Pancreas (tissue), 10 donors: Measurements from ENCODE around the gene PROZ. TPM values are rescaled to one million over a fixed set of nuclear protein-coding genes. Genes with fewer than 3 reads are reported as not detected.

Experiments
- ATAC-seq, 4 donors: fragments of 200-7000 bp; cut with Tn5 transposase; one replicate each; pipeline versions ENCODE4 v1.8.0 to v1.9.1; 2020; ENCODE audit warnings: mild to moderate bottlenecking in 4 of 4, moderate library complexity in 4 of 4
- DNase-seq, 6 donors: peaks; one replicate each; pipeline ENCODE4 v3.0.0-alpha.2; 2020
- FAIRE-seq: peaks from 2 replicates; lab custom pipeline; 2012; peaks lifted over from hg19 to GRCh38; lab: Jason Lieb, UNC
- H3K27ac ChIP-seq, 4 donors: fragments of 200-600 bp; sonication (generic); 1 replicate in 3 of 4; 2 replicates in 1 of 4; pipeline versions ENCODE4 v1.5.0 to v1.8.0; 2020
- H3K27me3 ChIP-seq, 4 donors: fragments of 200-600 bp; one replicate each; pipeline ENCODE4 v1.8.0; 2021
- H3K36me3 ChIP-seq, 3 donors: fragments of 200-600 bp; sonication (generic) in 1 of 3; one replicate each; pipeline versions ENCODE4 v1.5.0 to v1.8.0; 2020 to 2021
- H3K4me1 ChIP-seq, 3 donors: fragments of 200-600 bp; one replicate each; pipeline ENCODE4 v1.8.0; 2021
- H3K4me3 ChIP-seq, 4 donors: fragments of 200-600 bp; sonication (generic) in 2 of 4; one replicate each; pipeline versions ENCODE4 v1.5.0 to v1.8.0; 2020 to 2021
- H3K9me3 ChIP-seq, 4 donors: fragments of 200-600 bp; one replicate each; pipeline ENCODE4 v1.8.0; 2021
- WGBS, 2 donors: extraction: QIAGEN DNeasy Blood & Tissue Kit; methylation state at CpG; one replicate each; pipeline ENCODE4 v1.1.7; 2013; 5-methylcytosine and 5-hydroxymethylcytosine counted together
- intact Hi-C, 3 donors: fragments of 100-400 bp; cut with DNase I; formaldehyde crosslinking; loops; one replicate each; pipeline versions ENCODE4 v1.11.1 to v1.14.2; 2022
- polyA plus RNA-seq, 2 donors: library from polyadenylated mRNA; stranded (reverse); fragments of 200-250 nt; gene quantifications; one replicate each; pipeline ENCODE4 v1.2.3, GENCODE V29; 2013
- total RNA-seq, 6 donors: library from RNA; stranded (reverse); fragmentation: NEBNext Ultra II Directional in 4 of 6; extraction: Animal tissue kit (Norgen Biotek cat#: 25700) in 4 of 6; gene quantifications; one replicate each; pipeline versions ENCODE4 v1.2.1 to v1.2.4, GENCODE V29; 2021 to 2023
- TF ChIP-seq, protein P1 (sequence below), 4 donors: fragments of 200-600 bp; sonication (generic) in 3 of 4; IDR thresholded peaks; one replicate each; pipeline versions ENCODE4 v1.5.0 to v1.8.0; 2021; ENCODE audit warnings: antibody characterized with exemption in 4 of 4
- donor health status: healthy with polysubstance abuse.
- donor health status: DM: no; HTN: no; CAD: no; lungs with moderate emphysema.
- donor health status: DM: no; HTN: no; CAD: no.
- donor health status: control.
- donor health status: control.
- donor health status: Bipolar disorder and iron deficiency.
- donor health status: DM: yes; HTN: yes; CAD: no.
- donor health status: DM: no; HTN: no; CAD: no.
- donor health status: DM: no; HTN: no; CAD: no.
- donor health status: DM: yes; HTN: yes; CAD: no.

The PROZ gene
- total and polyA plus RNA-seq, 8 donors: 0.05 TPM; not detected in 7

DNA sequence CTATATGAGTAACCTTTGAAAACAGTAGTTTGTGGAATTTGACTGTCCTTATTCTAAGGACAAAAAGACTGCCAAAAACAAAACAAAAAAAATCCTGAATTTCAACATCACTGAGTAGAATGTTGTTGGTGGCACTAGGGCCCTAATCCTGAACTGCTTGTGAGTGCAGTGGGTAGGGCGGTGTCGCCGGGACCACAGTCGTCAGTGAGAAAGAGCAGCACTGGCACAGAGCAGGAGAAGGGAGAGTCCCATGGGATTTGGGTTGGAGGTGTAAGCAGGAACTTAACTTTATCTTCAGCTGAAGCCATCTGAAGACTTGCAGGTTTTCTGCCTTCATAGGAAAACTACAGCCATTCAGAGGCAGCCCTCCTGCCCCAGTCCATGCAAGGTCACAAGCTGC, 44.5 kb downstream of the PROZ start:
- Histone ChIP-seq H3K36me3 (peaks cover 0 to 12% (median 0%) of the 10 kb centered on the region in 3 donors), H3K4me1 (peaks cover 10 to 21% (median 15%) of the 10 kb centered on the region in 3 donors), H3K9me3 (no peaks in the 10 kb centered on the region), H3K27me3 (no peaks in the 10 kb centered on the region), H3K27ac (no peak overlapping the region), H3K4me3 (no peak overlapping the region)
- no peak for FAIRE-seq
- ATAC-seq: no peak
- WGBS, 2 donors: 88 to 98% methylated on average over 4 of the region's 4 CpGs
- DNase-seq: no peak
- intact Hi-C loops: no loop called here
- TF ChIP-seq, protein P1, sequence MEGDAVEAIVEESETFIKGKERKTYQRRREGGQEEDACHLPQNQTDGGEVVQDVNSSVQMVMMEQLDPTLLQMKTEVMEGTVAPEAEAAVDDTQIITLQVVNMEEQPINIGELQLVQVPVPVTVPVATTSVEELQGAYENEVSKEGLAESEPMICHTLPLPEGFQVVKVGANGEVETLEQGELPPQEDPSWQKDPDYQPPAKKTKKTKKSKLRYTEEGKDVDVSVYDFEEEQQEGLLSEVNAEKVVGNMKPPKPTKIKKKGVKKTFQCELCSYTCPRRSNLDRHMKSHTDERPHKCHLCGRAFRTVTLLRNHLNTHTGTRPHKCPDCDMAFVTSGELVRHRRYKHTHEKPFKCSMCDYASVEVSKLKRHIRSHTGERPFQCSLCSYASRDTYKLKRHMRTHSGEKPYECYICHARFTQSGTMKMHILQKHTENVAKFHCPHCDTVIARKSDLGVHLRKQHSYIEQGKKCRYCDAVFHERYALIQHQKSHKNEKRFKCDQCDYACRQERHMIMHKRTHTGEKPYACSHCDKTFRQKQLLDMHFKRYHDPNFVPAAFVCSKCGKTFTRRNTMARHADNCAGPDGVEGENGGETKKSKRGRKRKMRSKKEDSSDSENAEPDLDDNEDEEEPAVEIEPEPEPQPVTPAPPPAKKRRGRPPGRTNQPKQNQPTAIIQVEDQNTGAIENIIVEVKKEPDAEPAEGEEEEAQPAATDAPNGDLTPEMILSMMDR (IDR thresholded peaks at IDR 0.05): no peak

DNA sequence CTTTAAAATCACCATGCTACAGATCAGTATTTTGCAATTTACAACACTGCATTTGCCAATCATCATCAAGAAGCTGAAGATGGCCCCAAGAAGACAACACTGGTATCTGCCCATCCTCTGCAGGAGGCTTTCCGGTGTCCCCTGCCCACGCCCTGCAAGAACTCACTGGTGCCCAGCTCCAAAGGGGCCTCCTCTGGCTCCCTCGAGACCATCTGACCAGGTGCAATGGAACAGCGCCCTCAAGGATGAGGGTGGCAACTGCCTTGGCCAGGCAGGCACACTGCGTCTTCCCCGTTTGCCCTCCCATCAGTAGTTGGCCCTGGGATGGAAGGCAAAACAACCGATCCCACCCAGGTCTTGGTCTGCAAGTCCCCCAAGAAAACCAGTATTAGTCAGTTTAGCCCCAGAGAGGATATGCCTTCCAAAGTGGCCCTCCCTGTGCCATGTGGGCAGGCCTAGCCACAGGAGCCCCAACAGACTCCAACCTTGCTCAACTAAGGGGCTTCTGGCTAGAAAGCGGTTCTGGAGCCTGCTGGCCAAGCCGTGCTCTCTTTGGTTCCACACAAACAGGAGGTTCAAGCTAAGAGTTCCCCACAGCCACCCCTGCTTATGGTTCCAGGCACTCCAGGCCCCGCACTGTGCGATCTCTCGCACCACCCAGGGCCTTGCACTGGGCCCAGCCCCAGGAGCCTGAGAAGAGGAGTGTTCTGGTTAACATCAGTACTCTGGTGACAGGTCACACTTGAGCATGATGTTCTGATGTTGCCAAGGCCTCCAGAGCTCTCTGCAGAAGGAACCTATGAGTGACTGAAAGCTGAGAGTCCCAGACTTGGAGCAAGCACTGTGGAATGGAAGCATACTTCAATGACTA, 45.3 kb downstream of the PROZ start:
- Histone ChIP-seq H3K27ac (no peak overlapping the region), H3K4me3 (no peak overlapping the region), H3K36me3 (peaks cover 0 to 3% (median 0%) of the 10 kb centered on the region in 3 donors), H3K4me1 (peaks cover 10 to 21% (median 15%) of the 10 kb centered on the region in 3 donors), H3K9me3 (no peaks in the 10 kb centered on the region), H3K27me3 (no peaks in the 10 kb centered on the region)
- peak in 1 of 6 donors; percentile 58 for DNase-seq
- no peak for ATAC-seq
- 93 to 94% methylated on average over 12 of the region's 12 CpGs for WGBS, 2 donors
- FAIRE-seq: no peak
- intact Hi-C loops: no loop called here
- TF ChIP-seq, protein P1 (IDR thresholded peaks at IDR 0.05): no peak

DNA sequence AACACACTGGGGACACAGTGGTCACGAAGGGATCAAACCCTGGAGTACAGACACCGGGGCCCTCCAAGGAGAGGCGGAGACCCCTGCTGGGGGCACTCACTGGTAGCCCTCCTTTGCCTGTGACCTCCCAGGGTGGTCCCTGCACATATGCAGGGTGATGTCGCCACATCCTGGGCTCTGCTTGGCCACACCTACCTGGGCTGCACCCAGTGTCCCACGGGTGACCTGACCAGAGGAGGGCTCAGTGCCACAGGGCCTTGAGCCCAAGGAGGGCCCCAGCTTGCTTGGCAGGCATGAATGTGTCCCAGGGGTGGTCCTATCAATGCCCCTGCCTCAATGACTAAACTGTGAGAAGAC, 45.9 kb downstream of the PROZ start:
- DNase-seq: no peak
- WGBS, 2 donors: 83 to 89% methylated on average over 5 of the region's 5 CpGs

GRCh38 chr13:113205428-113205931, 47.0 kb downstream of the PROZ start:
- FAIRE-seq (no peak), ATAC-seq (no peak), DNase-seq (no peak)
- TF ChIP-seq, protein P1 (IDR thresholded peaks at IDR 0.05): no peak
- Histone ChIP-seq H3K9me3 (no peaks in the 10 kb centered on the region), H3K4me3 (no peak overlapping the region), H3K4me1 (peaks cover 15 to 21% (median 16%) of the 10 kb centered on the region in 3 donors), H3K27ac (no peak overlapping the region), H3K36me3 (no peaks in the 10 kb centered on the region), H3K27me3 (no peaks in the 10 kb centered on the region)
- intact Hi-C loops: no loop called here
- WGBS, 2 donors: 64 to 85% methylated on average over 5 of the region's 5 CpGs

More for the DNA sequence above, 45.9 kb downstream of the PROZ start:
- Histone ChIP-seq H3K27me3 (no peaks in the 10 kb centered on the region), H3K4me3 (no peak overlapping the region), H3K27ac (no peak overlapping the region), H3K9me3 (no peaks in the 10 kb centered on the region), H3K36me3 (no peaks in the 10 kb centered on the region), H3K4me1 (peaks cover 10 to 21% (median 15%) of the 10 kb centered on the region in 3 donors)
- ATAC-seq (no peak), FAIRE-seq (no peak)
- intact Hi-C loops: no loop called here
- TF ChIP-seq, protein P1 (IDR thresholded peaks at IDR 0.05): no peak
